ENCODE measurements around the gene PARD3. TPM values are rescaled to one million over a fixed set of nuclear protein-coding genes. Genes with fewer than 3 reads are reported as not detected.
"Not testable (repeated sequence)": the region's sequence is repeated elsewhere in the genome, so short reads cannot be mapped to it uniquely, and the experiment has no call there.

PARD3 gene
- total RNA-seq, 3 donors from 2014 or later: 48.2 to 93.7 (median 60.6) TPM

DNA sequence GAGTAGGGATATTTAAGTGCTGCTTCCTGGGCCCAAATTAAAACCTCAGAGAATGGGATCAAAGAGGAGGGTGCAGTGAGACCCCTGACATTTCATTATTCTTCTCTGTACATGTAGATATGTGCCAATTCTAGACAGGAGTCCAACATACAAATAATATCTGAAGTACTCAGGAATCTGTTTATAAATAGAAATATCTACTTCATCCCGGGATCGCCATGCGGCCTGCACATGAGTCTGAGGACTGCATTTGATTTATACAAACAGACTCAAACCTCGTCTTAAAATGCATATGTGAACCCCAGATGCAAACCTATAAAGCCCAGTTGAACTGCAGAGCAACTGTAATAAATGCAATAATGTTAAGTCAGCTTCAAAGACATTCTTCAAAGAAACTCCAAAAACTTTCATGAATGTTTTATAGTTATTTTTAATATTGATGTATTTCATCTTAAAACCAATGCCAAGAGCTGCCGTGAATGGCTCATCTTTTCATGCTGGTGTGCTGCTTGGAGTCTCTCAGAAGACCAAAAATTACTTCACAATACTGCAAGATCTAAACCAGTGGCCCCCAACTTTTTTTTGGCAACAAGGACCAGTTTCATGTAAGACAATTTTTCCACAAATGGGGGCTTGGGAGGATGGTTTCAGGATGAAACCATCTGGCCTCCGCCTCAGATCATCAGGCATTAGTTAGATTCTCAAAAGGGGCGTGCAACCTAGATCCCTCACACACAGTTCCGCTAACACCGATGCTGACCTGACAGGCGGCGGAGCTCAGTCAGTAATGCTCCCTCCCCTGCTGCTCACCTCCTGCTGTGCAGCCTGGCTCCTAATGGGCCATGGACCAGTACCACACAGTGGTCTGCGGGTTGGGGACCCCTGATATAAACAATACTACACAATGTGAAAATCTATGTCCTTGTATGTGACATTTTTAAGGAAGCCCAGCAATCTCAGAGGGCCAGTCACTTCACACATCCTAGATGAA is 166.9 kb downstream of the PARD3 start:
- H3K27me3 ChIP-seq: no peaks in the 10 kb centered on the region
- TF ChIP-seq POLR2AphosphoS5 (IDR thresholded peaks at IDR 0.05) (no peak), POLR2A (IDR thresholded peaks at IDR 0.05) (no peak)
- TF ChIP-seq, protein P1, sequence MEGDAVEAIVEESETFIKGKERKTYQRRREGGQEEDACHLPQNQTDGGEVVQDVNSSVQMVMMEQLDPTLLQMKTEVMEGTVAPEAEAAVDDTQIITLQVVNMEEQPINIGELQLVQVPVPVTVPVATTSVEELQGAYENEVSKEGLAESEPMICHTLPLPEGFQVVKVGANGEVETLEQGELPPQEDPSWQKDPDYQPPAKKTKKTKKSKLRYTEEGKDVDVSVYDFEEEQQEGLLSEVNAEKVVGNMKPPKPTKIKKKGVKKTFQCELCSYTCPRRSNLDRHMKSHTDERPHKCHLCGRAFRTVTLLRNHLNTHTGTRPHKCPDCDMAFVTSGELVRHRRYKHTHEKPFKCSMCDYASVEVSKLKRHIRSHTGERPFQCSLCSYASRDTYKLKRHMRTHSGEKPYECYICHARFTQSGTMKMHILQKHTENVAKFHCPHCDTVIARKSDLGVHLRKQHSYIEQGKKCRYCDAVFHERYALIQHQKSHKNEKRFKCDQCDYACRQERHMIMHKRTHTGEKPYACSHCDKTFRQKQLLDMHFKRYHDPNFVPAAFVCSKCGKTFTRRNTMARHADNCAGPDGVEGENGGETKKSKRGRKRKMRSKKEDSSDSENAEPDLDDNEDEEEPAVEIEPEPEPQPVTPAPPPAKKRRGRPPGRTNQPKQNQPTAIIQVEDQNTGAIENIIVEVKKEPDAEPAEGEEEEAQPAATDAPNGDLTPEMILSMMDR (IDR thresholded peaks at IDR 0.05): no peak
- H3K9me3 ChIP-seq: no peaks in the 10 kb centered on the region
- intact Hi-C loops (cut with DNase I; ENCODE audit: low total_unique reads): no loop called here
- no peaks in the 10 kb centered on the region for H3K4me1 ChIP-seq
- H3K27ac ChIP-seq: no peak overlapping the region
- H3K36me3 ChIP-seq: no peaks in the 10 kb centered on the region
- H3K4me3 ChIP-seq: no peak overlapping the region
- DNase-seq (ENCODE audit: low spot score in 2 of 2): no peak

DNA sequence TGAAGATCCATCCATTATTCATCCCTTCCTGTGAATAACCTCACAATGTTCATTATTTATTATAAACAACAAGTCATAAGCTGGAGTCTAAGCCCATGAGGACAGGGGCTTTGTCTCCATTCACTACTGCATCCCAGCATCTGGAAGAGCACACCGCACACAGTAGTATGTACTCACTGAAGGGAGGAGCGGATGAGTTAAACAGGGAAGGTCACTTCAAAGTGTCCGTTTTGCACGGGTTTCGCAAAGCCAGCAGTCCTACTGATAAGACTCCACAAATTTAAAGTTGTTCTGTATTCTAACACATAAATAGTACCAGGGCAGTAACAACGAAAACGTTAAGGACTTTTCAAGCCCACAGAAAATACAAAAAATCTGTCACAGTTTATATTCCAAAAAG is 167.9 kb downstream of the PARD3 start:
- intact Hi-C loops (cut with DNase I; ENCODE audit: low total_unique reads): no loop called here
- H3K4me1 ChIP-seq: no peaks in the 10 kb centered on the region
- H3K9me3 ChIP-seq: no peaks in the 10 kb centered on the region
- H3K27ac ChIP-seq: no peak overlapping the region
- no peak overlapping the region for H3K4me3 ChIP-seq
- DNase-seq (ENCODE audit: low spot score in 2 of 2): no peak
- H3K36me3 ChIP-seq: no peaks in the 10 kb centered on the region
- no peaks in the 10 kb centered on the region for H3K27me3 ChIP-seq
- TF ChIP-seq POLR2A (IDR thresholded peaks at IDR 0.05): no peak
- TF ChIP-seq, protein P1 (IDR thresholded peaks at IDR 0.05): no peak
- no peak for TF ChIP-seq POLR2AphosphoS5 (IDR thresholded peaks at IDR 0.05)

DNA sequence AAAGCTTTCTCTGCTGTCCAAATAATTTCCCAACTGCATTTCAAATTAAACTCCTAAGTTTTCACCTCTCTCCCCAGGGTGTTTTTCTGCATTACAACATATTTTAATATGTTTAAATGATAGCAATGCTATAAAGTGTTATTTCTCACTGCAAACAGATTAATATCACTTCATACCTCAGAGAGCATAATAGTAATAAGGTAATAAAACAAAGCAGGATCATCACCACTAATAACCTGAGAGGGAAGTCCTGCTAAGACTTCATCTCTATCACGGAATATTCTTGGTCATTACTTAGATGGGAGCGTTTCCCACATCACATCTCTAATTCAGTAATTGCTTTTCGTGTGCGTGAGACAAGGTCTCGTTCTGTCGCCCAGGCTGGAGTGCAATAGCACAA is 168.8 kb downstream of the PARD3 start:
- intact Hi-C loops (cut with DNase I; ENCODE audit: low total_unique reads): no loop called here
- no peaks in the 10 kb centered on the region for H3K4me1 ChIP-seq
- no peak for DNase-seq (ENCODE audit: low spot score in 2 of 2)
- no peaks in the 10 kb centered on the region for H3K36me3 ChIP-seq
- H3K27me3 ChIP-seq: no peaks in the 10 kb centered on the region
- TF ChIP-seq POLR2A (IDR thresholded peaks at IDR 0.05) (no peak), POLR2AphosphoS5 (IDR thresholded peaks at IDR 0.05) (no peak)
- TF ChIP-seq, protein P1 (IDR thresholded peaks at IDR 0.05): no peak
- no peaks in the 10 kb centered on the region for H3K9me3 ChIP-seq
- no peak overlapping the region for H3K27ac ChIP-seq
- no peak overlapping the region for H3K4me3 ChIP-seq

DNA sequence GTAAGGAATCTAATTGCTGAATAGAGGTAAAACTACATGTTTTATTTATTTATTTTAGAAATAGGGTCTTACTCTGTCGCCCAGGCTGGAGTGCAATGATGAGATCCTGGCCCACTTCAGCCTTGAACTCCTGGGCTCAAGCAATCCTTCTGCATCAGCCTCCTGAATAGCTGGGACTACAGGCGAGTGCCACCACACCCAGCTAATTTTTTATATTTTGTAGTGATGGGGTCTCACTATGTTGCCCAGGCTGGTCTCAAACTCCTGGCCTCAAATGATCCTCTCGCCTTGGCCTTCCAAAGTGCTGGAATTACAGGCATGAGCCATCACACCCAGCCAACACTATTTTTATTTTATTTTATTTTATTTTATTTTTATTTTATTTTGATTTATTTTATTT is 170.3 kb downstream of the PARD3 start:
- H3K36me3 ChIP-seq; H3K4me3 ChIP-seq; intact Hi-C loops (cut with DNase I; ENCODE audit: low total_unique reads); H3K27ac ChIP-seq; H3K4me1 ChIP-seq; DNase-seq (ENCODE audit: low spot score in 2 of 2); H3K27me3 ChIP-seq; H3K9me3 ChIP-seq: not testable (repeated sequence)

DNA sequence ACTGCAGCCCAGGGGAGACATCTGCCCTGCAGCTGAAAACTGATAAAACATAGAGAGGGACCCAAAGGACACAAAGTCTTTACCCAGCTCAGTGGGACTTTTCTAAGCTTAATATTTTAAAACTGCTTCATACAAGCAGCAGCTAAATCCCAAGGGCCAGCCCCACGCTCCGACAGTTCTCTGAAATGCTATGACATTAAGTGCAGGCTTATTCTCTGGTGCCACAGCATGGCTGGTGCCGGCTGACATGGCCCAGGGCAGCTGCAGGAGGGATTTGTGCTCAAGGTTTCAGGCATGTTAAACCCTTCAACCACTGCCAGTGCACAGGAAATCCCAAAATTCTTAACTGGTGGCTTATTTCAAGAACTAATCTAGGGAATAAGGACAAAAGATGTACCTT is 170.9 kb downstream of the PARD3 start:
- no peak for DNase-seq (ENCODE audit: low spot score in 2 of 2)
- TF ChIP-seq POLR2AphosphoS5 (IDR thresholded peaks at IDR 0.05) (no peak), POLR2A (IDR thresholded peaks at IDR 0.05) (no peak)
- TF ChIP-seq, protein P1 (IDR thresholded peaks at IDR 0.05): no peak
- no peak overlapping the region for H3K4me3 ChIP-seq

More for the DNA sequence above, 170.9 kb downstream of the PARD3 start:
- no peaks in the 10 kb centered on the region for H3K27me3 ChIP-seq
- intact Hi-C loops (cut with DNase I; ENCODE audit: low total_unique reads): no loop called here
- H3K4me1 ChIP-seq: no peaks in the 10 kb centered on the region
- no peaks in the 10 kb centered on the region for H3K36me3 ChIP-seq
- no peak overlapping the region for H3K27ac ChIP-seq
- no peaks in the 10 kb centered on the region for H3K9me3 ChIP-seq
